Activated T-helper 1 cell treated with anti-CD3 and anti-CD28 coated beads, Interleukin-2, amount 50 U/mL, for 16 hours (primary cell): Measurements from ENCODE around the gene SPATA25.
A peak's percentile ranks its signal among the peaks of the same experiment; 100 is the strongest.
"Not testable (repeated sequence)": the region's sequence is repeated elsewhere in the genome, so short reads cannot be mapped to it uniquely, and the experiment has no call there.

Experiments used
- DNase-seq, 2 donors: peaks; one replicate each; pipeline ENCODE4 v3.0.0-alpha.2; 2020; ENCODE audit warnings: low read depth in 1 of 2, low spot score in 1 of 2

Gene SPATA25, protein sequence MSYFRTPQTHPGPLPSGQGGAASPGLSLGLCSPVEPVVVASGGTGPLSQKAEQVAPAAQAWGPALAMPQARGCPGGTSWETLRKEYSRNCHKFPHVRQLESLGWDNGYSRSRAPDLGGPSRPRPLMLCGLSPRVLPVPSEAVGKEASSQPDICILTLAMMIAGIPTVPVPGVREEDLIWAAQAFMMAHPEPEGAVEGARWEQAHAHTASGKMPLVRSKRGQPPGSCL

DNA sequence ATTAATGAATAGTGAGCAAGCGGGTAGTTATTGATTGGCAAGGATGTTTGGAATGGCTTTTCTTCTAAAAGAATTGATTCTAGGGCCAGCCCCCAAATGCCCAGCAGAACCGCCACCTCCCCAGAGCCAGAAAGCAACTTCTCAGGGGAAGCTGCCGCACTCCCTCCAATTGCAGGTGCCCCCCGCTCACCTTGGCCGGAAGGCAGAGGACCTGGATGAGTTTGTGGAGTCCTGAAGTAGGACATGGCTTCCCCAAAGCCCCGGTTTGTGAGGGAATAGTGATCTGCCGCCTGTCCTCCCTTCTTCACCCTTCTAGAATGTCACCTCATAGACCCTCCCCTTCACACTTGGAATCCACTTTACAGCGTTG is at the start of gene SPATA25:
Gene SPATA25 (minus strand): TSS at position 277 of the 370 bp plus-strand sequence. CDS start 32 bp downstream, at position 245.
- DNase-seq, result no peak

DNA sequence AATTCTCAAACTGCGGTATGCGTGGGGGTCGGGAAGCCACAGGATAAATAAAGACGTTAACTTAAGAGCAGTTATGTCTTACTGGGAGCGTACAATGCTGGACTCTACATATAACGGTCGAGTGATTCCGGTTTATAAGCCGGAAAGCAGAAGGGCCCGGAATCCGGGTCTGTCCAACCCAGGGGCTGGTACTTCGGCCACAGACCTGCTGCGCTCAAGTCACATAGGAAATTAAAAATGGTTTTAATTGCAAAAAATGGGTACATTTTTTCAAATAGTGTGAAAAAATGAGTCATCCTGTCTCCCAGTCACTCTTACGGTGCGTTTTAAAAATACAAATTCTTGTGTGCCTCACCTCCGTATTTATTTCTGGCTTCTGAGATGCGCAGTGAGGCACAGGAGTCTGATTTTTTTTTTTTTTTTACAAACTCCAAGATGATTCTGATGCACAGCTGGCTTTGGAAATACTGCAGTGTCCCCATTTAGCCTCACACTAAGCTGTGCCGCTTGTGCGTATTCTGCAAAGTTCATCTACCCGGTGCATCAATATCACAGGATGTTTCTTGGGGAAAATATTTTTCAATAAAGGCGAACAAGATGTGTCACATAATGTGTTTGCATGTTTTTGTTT is 48.1 kb upstream of the SPATA25 start:
- no peak for DNase-seq

DNA sequence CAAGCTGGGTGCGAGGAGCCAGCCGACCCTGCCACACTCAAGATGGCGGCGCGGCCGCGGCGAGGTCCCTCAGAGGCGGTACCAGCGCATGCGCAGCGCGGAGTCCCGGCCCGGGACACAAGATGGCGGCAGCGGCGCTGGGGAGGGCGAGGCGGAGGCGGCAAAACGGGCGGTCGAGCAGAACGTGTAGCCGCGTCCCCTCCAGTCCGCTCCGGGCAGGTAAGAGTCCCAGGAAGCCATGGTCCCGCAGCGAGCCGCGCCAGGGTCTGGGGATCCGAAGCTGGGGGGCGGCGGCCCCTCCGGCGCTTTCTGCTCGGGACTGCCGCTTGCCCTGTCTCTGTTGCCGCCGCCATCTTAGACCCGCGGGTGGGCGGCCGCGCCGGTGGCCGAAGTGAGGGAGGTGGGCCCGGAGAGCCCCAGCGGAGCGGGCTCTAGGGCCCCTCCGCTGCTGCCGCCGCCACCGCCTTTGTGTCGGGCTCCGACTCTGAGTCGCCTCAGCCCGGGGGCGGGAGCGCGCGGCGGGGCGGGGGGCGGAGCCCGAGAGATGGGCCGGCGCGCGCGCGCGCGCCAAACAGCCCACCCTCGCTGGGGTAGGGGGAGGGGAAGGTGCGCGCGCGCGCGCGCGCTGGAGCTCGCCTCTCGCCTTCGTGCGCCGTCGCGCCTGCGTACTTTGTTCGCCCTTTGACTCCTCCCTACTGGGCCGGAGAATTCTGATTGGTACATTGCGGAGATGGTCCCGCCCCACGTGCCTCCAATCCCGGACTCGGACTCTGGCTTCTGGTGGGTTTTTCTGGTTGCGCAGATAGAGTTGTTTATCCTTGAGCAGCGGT is 47.4 kb upstream of the SPATA25 start, which contains the start of gene PCIF1:
Gene PCIF1 (plus strand): TSS at position 98 of the 830 bp plus-strand sequence. CDS start 4,317 bp downstream, outside the sequence.
- DNase-seq, result peak; percentile 97

DNA sequence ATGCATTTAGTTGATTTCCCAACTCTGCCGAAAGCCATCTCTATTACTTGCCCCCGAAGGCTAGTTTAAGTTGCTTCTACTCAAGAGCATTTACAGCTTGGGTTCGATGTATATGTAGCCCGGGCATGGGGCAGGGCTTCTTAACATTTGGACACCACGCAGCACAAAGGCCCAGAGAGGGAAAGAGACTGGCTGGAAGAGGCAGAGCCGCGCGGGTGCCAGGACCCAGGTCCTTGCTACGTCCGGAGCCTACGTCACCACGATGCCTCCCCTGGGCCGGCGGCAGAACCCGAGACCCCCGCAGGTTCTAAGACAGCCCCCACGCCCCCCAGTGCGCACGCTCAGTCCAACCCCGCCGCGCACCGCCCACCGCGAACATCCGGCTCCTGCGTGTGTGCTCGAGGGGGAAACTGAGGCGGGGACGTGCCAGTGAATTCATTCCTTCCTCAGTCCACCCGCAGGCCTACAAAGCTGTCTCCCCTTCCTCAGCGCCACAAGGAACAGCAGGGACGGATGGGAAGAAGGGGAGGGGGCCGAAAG is 46.7 kb upstream of the SPATA25 start:
- no peak for DNase-seq

DNA sequence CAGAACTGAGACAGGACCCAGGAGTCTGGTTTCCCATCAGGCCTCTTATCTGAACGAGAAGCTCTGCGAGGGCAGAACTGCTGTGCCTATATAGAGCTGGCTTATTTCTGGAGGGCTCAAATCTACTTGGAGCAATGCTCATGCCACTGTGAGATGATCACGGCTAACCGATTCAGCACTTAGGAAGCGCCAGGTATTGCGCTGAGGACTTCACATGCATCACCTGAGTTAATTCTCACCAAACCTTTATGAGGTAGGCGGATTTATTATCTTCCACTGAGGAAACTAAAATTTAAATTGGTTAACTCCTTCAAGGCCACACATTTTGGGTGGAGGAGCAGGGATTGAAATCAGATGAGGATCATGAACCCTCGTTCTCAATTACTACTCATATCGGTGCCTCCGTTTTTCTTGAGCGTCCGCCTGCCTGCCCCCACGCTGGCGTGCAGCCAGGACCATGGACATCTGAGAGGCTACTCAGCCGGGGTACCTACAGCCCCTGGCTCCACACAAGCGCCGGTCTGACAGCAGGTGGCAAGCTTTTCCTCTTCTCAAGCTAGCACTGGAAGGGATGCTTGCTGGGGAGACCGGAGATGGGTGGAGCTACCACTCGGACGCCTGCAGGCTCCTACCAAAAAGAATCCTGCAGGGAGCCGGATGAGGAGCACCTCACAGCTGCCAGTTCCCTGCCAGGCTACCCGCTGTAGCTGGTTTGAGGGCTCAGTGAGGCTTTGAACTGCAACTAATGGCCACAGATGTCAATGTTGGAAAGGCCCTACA is 46.0 kb upstream of the SPATA25 start:
- peak; percentile 26 to 32 for DNase-seq

DNA sequence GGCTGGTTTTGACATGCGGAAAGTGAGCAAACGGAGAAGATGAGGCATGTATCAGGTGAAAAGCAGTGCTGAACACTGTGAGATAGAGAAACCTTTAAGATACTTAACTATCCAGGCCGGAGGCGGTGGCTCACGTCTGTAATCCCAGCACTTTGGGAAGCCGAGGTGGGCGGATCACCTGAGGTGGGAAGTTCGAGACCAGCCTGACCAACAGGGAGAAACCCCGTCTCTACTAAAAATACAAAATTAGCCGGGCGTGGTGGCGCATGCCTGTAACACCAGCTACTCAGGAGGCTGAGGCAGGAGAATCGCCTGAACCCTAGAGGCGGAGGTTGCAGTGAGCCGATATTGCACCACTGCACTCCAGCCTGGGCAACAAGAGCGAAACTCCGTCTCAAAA is 44.3 kb upstream of the SPATA25 start:
- not testable (repeated sequence) for DNase-seq

DNA sequence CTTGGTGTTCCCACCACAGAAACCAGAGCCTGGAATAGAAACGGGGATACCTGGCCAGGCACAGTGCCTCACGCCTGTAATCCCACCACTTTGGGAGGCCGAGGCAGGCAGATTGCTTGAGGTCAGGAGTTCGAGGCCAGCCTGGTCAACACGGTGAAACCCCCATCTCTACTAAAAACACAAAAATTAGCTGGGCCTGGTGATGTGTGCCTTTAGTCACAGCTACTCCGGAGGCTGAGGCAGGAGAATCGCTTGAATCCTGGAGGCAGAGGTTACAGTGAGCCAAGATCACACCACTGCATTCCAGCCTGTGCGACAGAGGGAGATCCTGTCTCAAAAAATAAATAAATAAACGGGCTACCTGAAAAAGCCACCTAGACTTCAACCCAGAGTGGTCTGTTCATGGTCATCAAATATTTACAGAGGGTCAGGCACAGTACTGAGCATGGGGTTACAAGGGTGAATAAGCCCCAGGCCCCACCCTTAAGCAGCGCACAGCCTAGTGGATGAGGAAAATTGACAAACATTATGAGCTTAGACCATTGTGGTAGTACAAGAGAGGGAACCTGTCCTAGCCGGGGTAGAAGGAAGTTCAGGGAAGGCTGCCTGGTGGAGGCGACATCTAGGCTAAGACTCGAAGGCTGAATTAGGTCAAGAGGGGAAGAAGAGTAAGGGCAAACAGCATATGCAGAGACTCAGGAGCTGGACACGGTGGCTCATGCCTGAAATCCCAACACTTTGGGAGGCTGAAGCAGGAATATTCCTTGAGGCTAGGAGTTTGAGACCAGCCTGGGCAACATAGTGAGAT is 39.9 kb upstream of the SPATA25 start:
- no peak for DNase-seq

DNA sequence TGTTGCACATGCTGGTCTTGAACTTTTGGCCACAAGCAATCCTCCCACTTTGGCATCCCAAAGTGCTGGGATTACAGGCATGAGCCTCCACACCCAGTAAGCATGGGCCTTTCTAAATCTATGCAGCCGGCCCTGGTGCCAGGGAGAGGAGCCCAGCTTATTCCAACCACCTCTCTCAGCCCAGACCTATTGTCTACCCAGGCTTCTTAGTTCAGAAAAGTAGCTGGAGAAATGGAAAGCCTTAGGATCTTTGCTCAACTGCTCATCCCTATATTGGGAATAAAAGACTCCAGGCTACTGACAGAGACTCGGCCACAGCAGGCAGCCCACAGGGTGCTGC is 39.3 kb upstream of the SPATA25 start:
- no peak for DNase-seq

DNA sequence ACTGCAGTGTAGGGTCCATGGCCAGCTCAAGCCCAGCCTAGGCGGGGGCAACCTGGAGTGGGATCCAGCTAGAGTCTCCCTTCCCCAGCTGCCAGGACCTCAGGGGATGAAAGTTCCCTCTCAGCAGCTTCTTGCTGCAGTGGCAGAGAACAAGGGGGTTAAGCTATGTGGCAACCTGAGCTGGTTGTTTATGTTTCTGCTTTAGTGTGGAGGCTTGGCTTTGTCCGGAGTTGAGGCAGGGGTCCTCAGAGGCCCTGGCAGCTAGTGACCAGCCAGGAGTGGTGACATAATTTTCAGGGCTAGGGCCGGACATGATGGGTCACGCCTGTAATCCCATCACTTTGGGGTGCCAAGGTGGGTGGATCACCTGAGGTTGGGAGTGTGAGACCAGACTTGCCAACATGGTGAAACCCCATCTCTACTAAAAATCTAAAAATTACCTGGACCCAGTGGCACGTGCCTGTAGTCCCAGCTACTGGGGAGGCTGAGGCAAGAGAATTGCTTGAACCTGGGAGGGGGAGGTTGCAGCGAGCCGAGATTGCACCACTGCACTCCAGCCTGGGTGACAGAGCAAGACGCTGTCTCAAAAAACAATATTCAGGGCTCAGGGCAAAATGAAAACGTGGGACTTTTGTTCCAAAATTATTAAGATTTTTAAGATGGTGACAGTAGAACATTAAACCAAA is 38.5 kb upstream of the SPATA25 start:
- DNase-seq, result no peak

DNA sequence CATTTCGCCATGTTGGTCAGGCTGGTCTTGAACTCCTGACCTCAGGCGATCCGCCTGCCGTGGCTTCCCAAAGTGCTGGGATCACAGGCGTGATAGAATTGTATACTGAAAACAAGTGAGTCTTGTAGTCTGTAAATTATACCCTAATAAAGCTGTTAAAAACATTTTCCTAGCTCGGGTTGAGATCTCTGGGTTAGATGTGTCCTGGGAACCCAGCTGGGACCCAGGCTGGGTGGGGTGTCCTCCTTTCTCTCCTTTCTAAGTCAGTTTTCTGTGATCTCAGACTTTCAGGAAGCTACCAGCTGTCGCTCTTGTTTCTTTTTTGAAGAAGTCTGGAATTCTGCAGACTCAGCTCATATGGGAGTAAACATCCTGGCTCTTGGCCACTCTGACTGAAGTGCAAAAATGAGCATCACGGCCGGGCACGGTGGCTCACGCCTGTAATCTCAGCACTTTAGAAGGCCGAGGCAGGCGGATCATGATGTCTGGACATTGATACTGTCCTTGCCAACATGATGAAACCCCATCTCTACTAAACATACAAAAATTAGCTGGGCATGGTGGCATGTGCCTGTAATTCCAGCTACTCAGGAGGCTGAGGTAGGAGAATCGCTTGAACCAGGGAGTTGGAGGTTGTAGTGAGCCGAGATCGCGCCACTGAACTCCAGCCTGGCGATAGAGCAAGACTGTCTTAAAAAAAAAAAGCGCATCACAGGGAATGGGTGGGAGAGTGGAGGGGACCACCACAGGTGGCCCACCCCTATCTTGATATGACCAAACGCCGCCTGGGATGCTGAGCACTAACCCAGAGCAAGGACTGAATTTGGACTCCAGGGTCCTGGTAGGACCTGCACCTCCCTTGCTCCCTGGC is 37.2 kb upstream of the SPATA25 start:
- no peak for DNase-seq

DNA sequence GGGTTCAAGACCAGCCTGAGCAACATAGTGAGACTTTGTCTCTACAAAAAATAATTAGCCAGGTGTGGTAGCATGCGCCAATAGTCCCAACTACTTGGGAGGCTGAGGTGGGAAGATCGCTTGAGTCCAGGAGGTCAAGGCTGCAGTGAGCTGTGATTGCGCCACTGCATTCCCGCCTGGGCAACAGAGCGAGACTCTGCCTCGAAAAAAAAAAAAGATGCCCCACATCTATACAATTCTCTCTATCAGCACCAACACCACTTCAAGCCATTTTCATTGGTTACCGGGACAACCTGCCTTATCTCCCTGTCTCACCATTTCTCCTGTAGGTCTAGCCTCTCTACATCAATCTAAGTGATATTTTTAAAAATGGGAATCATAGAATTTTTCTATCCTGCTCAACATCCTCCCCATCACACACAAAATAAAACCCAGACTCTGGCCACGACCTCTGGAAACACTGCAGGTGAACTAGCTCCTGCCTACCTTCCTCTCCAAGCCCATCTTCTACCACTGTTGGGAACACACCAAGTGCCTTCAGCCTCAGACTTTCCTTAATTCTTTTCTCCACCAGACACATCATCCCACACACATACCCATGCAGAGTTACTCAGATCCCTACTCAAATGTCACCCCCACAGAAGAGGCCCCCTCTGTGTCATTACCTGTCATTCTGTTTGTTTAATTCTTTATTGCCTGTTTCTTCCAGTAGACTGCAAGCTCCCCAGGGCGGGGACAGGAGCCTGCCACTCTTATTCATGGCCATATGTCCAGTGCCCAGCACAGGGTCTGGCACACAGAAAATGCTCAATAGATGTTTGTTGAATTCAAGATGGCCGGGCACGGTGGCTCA is 34.1 kb upstream of the SPATA25 start:
- DNase-seq, result no peak

DNA sequence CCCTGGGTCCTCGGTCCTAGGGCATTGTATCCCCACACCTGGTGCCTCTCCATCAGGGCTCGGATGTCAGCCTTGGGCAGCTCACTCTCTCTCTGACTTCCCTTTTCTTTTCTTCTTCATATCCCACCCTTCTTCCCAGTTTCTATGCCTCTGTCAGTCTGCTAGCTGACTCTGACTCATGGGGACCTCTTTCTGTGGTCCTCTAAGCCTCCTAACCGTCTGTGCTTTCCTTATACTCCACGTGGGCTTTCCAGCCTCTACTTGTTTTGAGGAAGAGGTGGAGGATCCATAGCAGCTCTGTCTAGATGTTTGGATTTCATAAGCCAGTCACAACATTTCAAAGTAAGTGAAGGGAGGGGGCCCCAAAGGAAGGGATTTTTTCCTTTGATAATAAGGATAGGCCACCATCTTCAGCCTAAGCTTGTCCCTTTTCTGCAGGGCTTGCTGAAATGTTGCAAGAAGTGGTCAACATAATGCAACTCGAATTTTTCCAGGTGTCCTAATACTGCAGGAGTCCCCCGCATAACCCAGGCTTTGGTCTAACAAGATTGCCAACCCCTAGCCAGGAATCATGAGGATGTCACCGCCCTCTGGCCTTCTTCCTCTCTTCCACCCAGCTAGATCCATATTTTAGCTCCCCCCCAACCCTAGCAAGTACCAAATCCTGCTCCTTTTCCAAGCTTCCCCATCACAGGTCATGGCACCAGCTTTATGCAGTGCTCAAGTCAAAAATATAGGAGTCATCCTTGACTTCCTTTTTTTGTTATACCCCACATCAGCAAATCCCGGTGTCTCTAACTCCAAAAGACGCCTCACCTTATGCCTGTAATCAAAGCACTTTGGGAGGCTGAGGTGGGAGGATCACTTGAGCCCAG is 33.3 kb upstream of the SPATA25 start:
- DNase-seq, result no peak

DNA sequence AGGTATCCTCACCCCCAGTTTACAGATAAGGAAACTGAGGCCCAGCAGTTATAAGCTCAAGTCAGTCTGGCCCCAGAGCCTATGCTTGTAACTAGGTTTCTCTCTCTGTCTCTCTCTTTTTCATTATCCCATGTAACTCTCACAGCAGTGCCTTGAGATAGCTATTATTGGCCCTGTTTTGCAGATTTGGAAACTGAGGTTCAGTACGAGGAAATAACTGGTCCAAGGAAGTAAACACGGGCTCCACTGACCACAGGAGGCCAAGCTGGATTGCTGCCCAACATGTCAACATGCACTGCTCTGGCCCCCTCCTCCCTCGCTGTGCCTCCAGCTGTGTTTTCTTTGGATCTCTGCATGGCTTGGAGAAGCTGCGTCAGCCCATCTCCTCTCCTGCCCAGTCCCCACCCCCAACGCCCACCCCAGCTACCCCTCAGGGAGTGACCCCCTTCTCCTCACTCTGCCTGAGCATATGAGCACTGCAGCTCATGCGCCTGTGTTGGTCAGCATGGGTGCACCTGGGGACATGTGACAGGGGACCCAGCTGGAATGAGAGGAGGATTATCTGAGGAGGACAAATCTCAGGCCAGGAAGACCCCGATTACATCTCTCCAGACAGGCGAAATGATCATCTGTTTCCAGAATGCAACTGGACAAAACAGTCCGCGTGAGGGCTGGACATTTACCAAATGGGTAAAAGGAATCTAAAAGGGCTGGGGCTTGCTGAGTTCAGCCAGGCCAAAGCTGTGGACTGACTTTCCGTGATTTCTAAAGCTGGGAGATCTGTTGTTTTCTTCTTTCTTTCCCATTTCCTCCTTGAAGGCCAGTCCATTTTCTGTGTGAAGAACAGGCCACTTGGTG is 32.3 kb upstream of the SPATA25 start:
- no peak for DNase-seq

DNA sequence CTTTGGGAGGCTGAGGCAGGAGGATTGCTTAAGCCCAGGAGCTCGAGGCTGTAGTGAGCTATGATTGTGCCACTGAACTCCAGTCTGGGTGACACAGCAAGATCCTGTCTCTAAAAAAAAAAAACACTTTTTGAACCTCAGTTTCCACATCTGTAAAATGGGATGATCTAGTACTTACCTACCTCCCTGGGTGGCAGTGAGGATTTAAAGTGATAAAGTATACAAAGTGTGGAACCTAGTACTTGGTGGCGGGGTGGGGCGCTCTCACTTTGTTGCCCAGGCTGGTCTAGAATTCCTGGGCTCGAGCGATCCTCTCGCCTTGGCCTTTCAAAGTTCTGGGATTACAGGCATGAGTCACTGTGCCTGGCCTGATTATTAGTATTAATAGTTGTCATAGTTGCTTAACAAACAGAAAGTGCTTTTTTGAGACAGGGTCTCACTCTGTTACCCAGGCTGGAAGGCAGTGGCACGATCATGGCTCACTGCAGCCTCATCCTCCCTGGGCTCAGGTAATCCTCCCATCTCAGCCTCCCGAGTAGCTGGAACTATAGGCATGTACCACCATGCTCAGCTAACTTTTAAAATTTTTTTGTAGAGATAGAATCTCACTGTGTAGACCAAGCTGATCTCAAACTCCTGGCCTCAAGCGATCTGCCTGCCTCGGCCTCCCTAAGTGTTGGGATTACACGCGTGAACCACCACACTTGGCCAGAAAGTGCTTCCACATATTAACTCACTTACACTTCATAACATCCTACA is 31.5 kb upstream of the SPATA25 start:
- DNase-seq, result no peak

DNA sequence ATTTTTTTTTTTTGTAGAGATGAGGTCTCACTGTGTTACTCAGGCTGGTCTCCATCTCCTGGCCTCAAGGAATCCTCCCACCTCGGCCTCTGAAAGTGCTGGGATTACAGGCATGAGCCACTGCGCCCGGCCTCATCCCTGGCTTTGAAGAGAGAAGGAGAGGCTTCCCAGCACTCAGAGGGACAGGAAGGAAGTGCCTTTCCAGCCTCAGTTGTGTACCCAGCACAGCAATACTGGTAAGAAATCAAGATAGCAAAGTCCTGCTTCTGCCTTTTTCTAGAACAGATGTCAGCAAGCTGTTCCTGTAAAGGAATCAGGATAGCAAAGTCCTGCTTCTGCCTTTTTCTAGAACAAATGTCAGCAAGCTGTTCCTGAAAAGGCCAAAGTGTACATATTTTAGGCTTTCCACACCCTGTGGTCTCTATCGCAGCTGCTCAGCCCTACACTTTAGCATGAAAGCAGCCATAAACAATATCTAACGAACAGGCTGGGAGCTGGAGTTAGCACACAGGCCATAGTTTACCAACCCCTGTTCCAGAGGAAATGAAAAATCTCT is 30.8 kb upstream of the SPATA25 start:
- no peak for DNase-seq
